GM23248 (cell line): ENCODE measurements around the gene SYNRG. TPM values are rescaled to one million over a fixed set of nuclear protein-coding genes. Genes with fewer than 3 reads are reported as not detected.
A peak's percentile ranks its signal among the peaks of the same experiment; 100 is the strongest.

Experiments
- DNase-seq: peaks from one replicate; pipeline ENCODE4 v3.0.0-alpha.2; 2015
- H2AFZ ChIP-seq: fragments of 200-600 bp; sonication (generic); 2 replicates; pipeline ENCODE4 v1.6.1; 2016; ENCODE audit warnings: antibody characterized with exemption
- H3F3A ChIP-seq: fragments of 200-600 bp; sonication (generic); 2 replicates; pipeline ENCODE4 v1.6.1; 2016; ENCODE audit warnings: mild to moderate bottlenecking, antibody characterized with exemption, mixed run types; ENCODE audit not compliant: insufficient read depth
- H3K27ac ChIP-seq: fragments of 200-600 bp; sonication (generic); 2 replicates; pipeline ENCODE4 v1.5.1; 2016; ENCODE audit warnings: mild to moderate bottlenecking
- H3K27me3 ChIP-seq: fragments of 200-600 bp; sonication (generic); replicated peaks from 2 replicates; pipeline ENCODE4 v1.6.1; 2016; ENCODE audit warnings: mild to moderate bottlenecking; ENCODE audit not compliant: insufficient read depth
- H3K36me3 ChIP-seq: fragments of 200-600 bp; sonication (generic); 2 replicates; pipeline ENCODE4 v1.6.1; 2016; ENCODE audit warnings: low read depth, mild to moderate bottlenecking
- H3K4me1 ChIP-seq: fragments of 200-600 bp; sonication (generic); 2 replicates; pipeline ENCODE4 v1.6.1; 2016; ENCODE audit warnings: mild to moderate bottlenecking; ENCODE audit not compliant: insufficient read depth
- H3K4me2 ChIP-seq: fragments of 200-600 bp; sonication (generic); one replicate; pipeline ENCODE4 v1.6.1; 2016; ENCODE audit warnings: mild to moderate bottlenecking; ENCODE audit not compliant: unreplicated experiment
- H3K4me3 ChIP-seq: fragments of 200-600 bp; sonication (generic); 2 replicates; pipeline ENCODE4 v1.5.1; 2016; ENCODE audit warnings: mild to moderate bottlenecking
- H3K79me2 ChIP-seq: fragments of 200-600 bp; sonication (generic); 2 replicates; pipeline ENCODE4 v1.6.1; 2016; ENCODE audit warnings: mild to moderate bottlenecking; ENCODE audit not compliant: insufficient read depth
- H3K9ac ChIP-seq: fragments of 200-600 bp; sonication (generic); 2 replicates; pipeline ENCODE4 v1.6.1; 2016; ENCODE audit warnings: mild to moderate bottlenecking
- H3K9me2 ChIP-seq: fragments of 200-600 bp; sonication (generic); 2 replicates; pipeline ENCODE4 v1.6.1; 2016; ENCODE audit warnings: mixed run types, mild to moderate bottlenecking, moderate library complexity; ENCODE audit not compliant: insufficient read depth
- H3K9me3 ChIP-seq: fragments of 200-600 bp; sonication (generic); one replicate; pipeline ENCODE4 v1.6.1; 2017; ENCODE audit warnings: low read depth
- H4K20me1 ChIP-seq: fragments of 200-600 bp; sonication (generic); 2 replicates; pipeline ENCODE4 v1.6.0; 2016; ENCODE audit not compliant: insufficient read depth
- EZH2 ChIP-seq: fragments of 200-600 bp; sonication (generic); IDR thresholded peaks from 2 replicates; pipeline ENCODE4 v1.6.1; 2018; ENCODE audit warnings: antibody characterized with exemption, mild to moderate bottlenecking; ENCODE audit not compliant: insufficient read depth, poor library complexity, severe bottlenecking
- EZH2phosphoT487 ChIP-seq: fragments of 200-600 bp; sonication (generic); IDR thresholded peaks from 2 replicates; pipeline ENCODE4 v1.6.1; 2018; ENCODE audit warnings: antibody characterized with exemption, moderate library complexity, mild to moderate bottlenecking, low read depth; ENCODE audit not compliant: insufficient read depth
- WGBS, 2 experiments: methylation state at CpG; one replicate each; pipeline ENCODE4 v1.1.6; 2015 to 2017; ENCODE audit warnings: low lambda C conversion rate in 2 of 2, low coverage in 1 of 2; ENCODE audit errors: missing lambda C conversion rate in 2 of 2; 5-methylcytosine and 5-hydroxymethylcytosine counted together
- in situ Hi-C: fragments of 300-500 bp; cut with MboI; formaldehyde crosslinking; loops from 2 replicates; pipeline ENCODE4 v1.15.0; 2020
- polyA plus RNA-seq: library from polyadenylated mRNA; unstranded; fragments of >200 nt; fragmentation: Nextera tagmentation; extraction: Ambion mirVana; gene quantifications from 2 replicates; pipeline ENCODE4 v1.2.1, GENCODE V29; 2016
- total RNA-seq: library from RNA; depleted of rRNA; stranded (reverse); fragments of >200 nt; shearing (Covaris generic); gene quantifications from 2 replicates; pipeline ENCODE4 v1.2.3, GENCODE V29; 2014

The SYNRG gene
- total and polyA plus RNA-seq, 2 experiments from 2014 or later, result 5.6 to 13.1 TPM

DNA sequence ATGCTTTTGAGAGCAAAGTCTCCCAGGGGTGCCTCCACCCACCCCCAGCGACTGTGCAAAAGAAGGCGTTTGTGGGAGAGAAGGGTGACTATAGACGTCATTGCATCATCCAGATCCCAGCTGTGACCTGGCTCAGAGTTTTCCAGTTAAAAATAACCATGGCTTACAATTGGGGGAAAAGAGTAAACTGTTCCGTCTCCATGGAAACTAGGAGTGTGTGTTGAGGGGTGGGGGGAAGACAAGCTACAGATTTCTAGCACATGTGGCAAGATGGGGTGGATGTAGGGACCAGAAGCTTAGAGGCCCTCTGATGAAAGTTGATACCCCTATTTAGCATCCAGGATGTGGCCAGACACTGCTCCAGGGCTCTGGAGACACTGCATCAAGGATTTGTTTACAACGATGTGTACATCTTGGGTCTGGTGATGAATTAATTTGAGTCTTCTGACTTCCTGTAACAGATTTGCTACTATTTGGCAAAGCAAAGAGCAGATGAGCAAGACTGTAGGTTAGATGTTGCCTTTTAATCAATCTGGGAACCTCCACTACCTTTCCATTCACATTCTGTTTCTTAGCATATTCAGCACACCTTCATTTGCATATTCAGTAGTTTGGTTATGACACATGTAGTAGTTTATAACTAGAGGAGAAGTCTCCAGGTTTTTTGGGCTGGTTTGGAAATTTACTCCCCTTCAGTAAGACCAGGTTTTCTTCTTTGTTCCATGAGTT, 125.7 kb downstream of the SYNRG start:
- H3K9me3 ChIP-seq, result no peaks in the 10 kb centered on the region
- WGBS, 2 experiments, result 22 to 31% methylated on average over 5 of the region's 5 CpGs
- 0 out of 2 replicates have a peak, but pooled peaks cover 4% of the 10 kb centered on the region for H3K79me2 ChIP-seq
- in situ Hi-C loops, result no loop called here
- H3F3A ChIP-seq, result peaks cover 50% of the 10 kb centered on the region
- peak overlapping the region; percentile 20; the same call in 1 of the 2 replicates for H2AFZ ChIP-seq
- H3K4me1 ChIP-seq, result peaks cover 37% of the 10 kb centered on the region
- no peak overlapping the region for H3K4me3 ChIP-seq
- TF ChIP-seq EZH2 (no peak), EZH2phosphoT487 (no peak)
- peak overlapping the region; percentile 87 for H3K27ac ChIP-seq
- no peaks in the 10 kb centered on the region for H3K27me3 ChIP-seq
- no peaks in the 10 kb centered on the region for H3K9me2 ChIP-seq
- peak overlapping the region; percentile 43 for H3K4me2 ChIP-seq
- peak; percentile 89 for DNase-seq
- peak overlapping the region; percentile 65 for H3K9ac ChIP-seq
- peaks cover 9% of the 10 kb centered on the region; the same call in 1 of the 2 replicates for H3K36me3 ChIP-seq
- no peaks in the 10 kb centered on the region for H4K20me1 ChIP-seq

DNA sequence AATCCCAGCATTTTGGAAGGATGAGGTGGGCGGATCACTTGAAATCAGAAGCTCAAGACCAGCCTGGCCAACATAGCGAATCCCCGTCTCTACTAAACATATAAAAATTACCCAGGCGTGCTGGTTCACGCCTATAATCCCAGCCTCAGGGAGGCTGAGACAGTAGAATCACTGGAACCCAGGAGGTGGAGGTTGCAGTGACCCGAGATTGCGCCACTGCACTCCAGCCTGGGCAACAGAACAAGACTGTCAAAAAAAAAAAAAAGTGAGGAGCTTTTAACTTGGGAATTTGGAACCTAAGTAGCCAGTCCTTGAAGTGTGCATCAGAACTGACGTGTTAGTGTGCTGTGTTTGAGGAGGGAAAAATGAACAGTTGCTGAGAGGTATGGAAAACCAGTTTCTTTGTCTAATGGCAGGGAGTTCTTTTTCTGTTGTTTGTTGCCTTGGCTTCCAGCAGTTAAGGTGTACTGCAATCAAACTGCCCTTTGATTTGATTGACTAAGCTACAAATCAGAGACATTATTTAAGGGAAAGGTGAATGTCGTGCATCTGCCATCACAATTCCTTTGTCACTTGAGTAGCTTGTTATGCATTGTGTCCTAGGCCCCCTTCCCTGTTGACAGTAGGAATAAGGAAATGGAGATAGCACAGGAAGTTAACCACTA, 128.1 kb downstream of the SYNRG start:
- H3F3A ChIP-seq, result peaks cover 51% of the 10 kb centered on the region
- H3K27me3 ChIP-seq, result no peaks in the 10 kb centered on the region
- no peak overlapping the region for H2AFZ ChIP-seq
- H3K9me3 ChIP-seq, result no peaks in the 10 kb centered on the region
- H3K4me1 ChIP-seq, result peaks cover 46% of the 10 kb centered on the region
- no peaks in the 10 kb centered on the region for H4K20me1 ChIP-seq
- no peaks in the 10 kb centered on the region for H3K9me2 ChIP-seq
- TF ChIP-seq EZH2phosphoT487, result no peak
- TF ChIP-seq EZH2, result no peak
- 0 out of 2 replicates have a peak, but pooled peaks cover 4% of the 10 kb centered on the region for H3K79me2 ChIP-seq
- no peak for DNase-seq
- peaks cover 9% of the 10 kb centered on the region; the same call in 1 of the 2 replicates for H3K36me3 ChIP-seq
- H3K9ac ChIP-seq, result no peak overlapping the region
- in situ Hi-C loops, result no loop called here
- no peak overlapping the region for H3K4me2 ChIP-seq
- WGBS, 2 experiments, result 97% methylated on average over 9 of the region's 9 CpGs
- no peak overlapping the region for H3K4me3 ChIP-seq
- H3K27ac ChIP-seq, result no peak overlapping the region

DNA sequence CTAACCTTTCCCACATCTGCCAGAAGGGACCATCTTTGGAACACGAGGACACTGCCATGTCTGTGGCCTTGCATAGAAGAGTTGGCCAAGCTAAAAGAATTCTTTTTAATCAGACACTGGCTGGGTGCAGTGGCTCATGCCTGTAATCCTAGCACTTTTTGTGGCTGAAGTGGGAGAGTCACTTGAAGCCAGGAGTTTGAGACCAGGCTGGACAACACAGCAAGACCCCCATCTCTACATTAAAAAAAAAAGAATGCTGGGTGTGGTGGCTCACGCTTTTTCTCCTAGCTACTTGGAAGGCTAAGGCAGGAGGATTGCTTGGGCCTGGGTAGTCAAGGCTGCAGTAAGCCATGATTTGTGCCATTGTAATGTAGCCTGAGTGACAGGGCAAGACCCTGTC, 128.8 kb downstream of the SYNRG start:
- WGBS, 2 experiments, result 97 to 100% methylated on average over 2 of the region's 2 CpGs
- Histone ChIP-seq H3K4me2 (no peak overlapping the region), H3K4me1 (peaks cover 53% of the 10 kb centered on the region), H3F3A (peaks cover 57% of the 10 kb centered on the region), H4K20me1 (no peaks in the 10 kb centered on the region), H2AFZ (no peak overlapping the region), H3K36me3 (peaks cover 12% of the 10 kb centered on the region; the same call in 1 of the 2 replicates), H3K27me3 (no peaks in the 10 kb centered on the region), H3K27ac (no peak overlapping the region), H3K9me3 (no peaks in the 10 kb centered on the region), H3K9ac (no peak overlapping the region), H3K4me3 (no peak overlapping the region), H3K79me2 (0 out of 2 replicates have a peak, but pooled peaks cover 4% of the 10 kb centered on the region), H3K9me2 (no peaks in the 10 kb centered on the region)
- TF ChIP-seq EZH2, result no peak
- TF ChIP-seq EZH2phosphoT487, result no peak
- no peak for DNase-seq
- in situ Hi-C loops, result no loop called here

DNA sequence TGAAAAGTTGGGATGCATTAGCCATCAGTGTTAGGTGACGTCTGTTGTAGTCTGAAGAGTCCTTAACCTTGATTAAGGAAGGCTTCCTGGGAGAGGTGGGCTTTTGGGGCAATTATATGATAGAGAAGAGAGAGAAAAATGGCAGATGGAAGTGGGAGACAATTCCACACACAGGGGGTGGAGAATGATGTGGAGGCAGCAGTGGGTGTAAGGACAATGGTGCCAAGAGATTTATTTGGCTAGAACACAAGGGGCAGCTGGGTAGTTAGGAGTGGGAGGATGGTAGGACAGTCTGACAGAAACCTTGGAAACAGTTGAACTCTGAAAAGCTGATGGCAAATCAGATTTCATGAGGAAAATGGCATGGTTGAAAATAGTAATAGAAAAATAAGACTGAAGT, 130.2 kb downstream of the SYNRG start:
- H3K9me3 ChIP-seq, result no peaks in the 10 kb centered on the region
- H3K27ac ChIP-seq, result peak overlapping the region; percentile 88
- no peak for DNase-seq
- 0 out of 2 replicates have a peak, but pooled peaks cover 4% of the 10 kb centered on the region for H3K79me2 ChIP-seq
- in situ Hi-C loops, result loop anchor here (10.0 kb wide), 1 partner anchor 64 kb away; no protein-coding TSS in a partner anchor
- no peak overlapping the region for H3K4me3 ChIP-seq
- H3K4me1 ChIP-seq, result peaks cover 54% of the 10 kb centered on the region
- H2AFZ ChIP-seq, result no peak overlapping the region
- no peaks in the 10 kb centered on the region for H3K9me2 ChIP-seq
- TF ChIP-seq EZH2 (no peak), EZH2phosphoT487 (no peak)
- no peaks in the 10 kb centered on the region for H4K20me1 ChIP-seq
- peaks cover 19% of the 10 kb centered on the region; the same call in 1 of the 2 replicates for H3K36me3 ChIP-seq
- WGBS, 2 experiments, result 92 to 100% methylated on average over 1 of the region's 1 CpG
- H3K27me3 ChIP-seq, result no peaks in the 10 kb centered on the region
- peak overlapping the region; percentile 55 for H3K4me2 ChIP-seq
- H3K9ac ChIP-seq, result peak overlapping the region; percentile 73
- peaks cover 67% of the 10 kb centered on the region for H3F3A ChIP-seq
